ENCODE data around the gene NOC4L. TPM values are rescaled to one million over a fixed set of nuclear protein-coding genes. Genes with fewer than 3 reads are reported as not detected.

NOC4L gene
- polyA plus RNA-seq, 1 donor (not counting 4 experiments of a cell fraction or from before 2014, with no cell fraction given): 3.7 TPM

DNA sequence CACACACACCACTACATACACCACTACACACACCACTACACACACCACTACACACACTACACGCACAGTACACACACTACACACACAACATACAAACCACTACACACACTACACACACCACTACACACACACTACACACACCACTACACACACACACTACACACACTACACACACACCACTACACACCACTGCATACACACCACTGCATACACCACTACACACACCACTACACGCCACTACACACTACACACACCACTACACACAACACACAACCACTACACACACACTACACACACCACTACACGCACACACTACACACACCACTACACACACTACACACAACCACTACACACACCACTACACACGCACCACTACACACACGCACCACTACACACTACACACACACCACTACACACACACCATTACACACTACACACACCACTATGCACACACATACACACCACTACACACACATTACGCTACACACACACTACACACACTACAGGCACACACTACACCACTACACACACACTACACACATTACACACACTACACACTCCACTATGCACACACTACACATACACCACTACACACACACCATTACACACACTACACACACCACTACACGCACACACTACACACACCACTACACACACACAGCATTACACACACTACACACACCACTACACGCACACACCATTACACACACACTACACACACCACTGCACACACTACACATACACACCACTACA lies 12.5 kb downstream of the NOC4L start:
- Histone ChIP-seq H3K36me3 (ENCODE audit: control insufficient read depth in 2 of 2, extremely low read depth in 1 of 2, insufficient read depth in 2 of 2, low read length in 2 of 2) (peaks cover 5 to 7% of the 10 kb centered on the region in 2 experiments), H3K79me2 (ENCODE audit: control insufficient read depth, insufficient read depth, low read length) (no peaks in the 10 kb centered on the region), H3K9me1 (ENCODE audit: control insufficient read depth, extremely low read depth, insufficient read depth, low read length) (no peaks in the 10 kb centered on the region), H3K4me1 (ENCODE audit: control insufficient read depth, extremely low read depth, insufficient read depth, low read length) (no peaks in the 10 kb centered on the region), H2AFZ (ENCODE audit: control insufficient read depth, low read length) (no peak overlapping the region), H4K20me1 (ENCODE audit: control insufficient read depth, extremely low read depth, insufficient read depth, low read length) (no peaks in the 10 kb centered on the region), H3K9ac (ENCODE audit: control insufficient read depth, extremely low read depth, insufficient read depth, low read length) (no peak overlapping the region), H3K4me3 (ENCODE audit: control insufficient read depth in 2 of 3, extremely low read depth in 1 of 3, insufficient read depth in 2 of 3, low read depth in 1 of 3, low read length in 3 of 3) (no peak overlapping the region), H3K4me2 (ENCODE audit: control insufficient read depth, extremely low read depth, insufficient read depth, low read depth, low read length) (no peak overlapping the region), H3K27ac (ENCODE audit: control insufficient read depth, insufficient read depth, low read length) (no peak overlapping the region), H3K27me3 (ENCODE audit: control insufficient read depth, extremely low read depth, insufficient read depth, low read length) (no peaks in the 10 kb centered on the region), H3K9me3 (ENCODE audit: control insufficient read depth, low read depth, low read length) (peaks cover 9% of the 10 kb centered on the region)
- FAIRE-seq (no peak), DNase-seq (ENCODE audit: low read depth, low spot score) (no peak)
- TF ChIP-seq EZH2 (IDR thresholded peaks at IDR 0.05; ENCODE audit: low read length): no peak
- TF ChIP-seq, protein P1, sequence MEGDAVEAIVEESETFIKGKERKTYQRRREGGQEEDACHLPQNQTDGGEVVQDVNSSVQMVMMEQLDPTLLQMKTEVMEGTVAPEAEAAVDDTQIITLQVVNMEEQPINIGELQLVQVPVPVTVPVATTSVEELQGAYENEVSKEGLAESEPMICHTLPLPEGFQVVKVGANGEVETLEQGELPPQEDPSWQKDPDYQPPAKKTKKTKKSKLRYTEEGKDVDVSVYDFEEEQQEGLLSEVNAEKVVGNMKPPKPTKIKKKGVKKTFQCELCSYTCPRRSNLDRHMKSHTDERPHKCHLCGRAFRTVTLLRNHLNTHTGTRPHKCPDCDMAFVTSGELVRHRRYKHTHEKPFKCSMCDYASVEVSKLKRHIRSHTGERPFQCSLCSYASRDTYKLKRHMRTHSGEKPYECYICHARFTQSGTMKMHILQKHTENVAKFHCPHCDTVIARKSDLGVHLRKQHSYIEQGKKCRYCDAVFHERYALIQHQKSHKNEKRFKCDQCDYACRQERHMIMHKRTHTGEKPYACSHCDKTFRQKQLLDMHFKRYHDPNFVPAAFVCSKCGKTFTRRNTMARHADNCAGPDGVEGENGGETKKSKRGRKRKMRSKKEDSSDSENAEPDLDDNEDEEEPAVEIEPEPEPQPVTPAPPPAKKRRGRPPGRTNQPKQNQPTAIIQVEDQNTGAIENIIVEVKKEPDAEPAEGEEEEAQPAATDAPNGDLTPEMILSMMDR (optimal IDR thresholded peaks at IDR 0.05 in 1 of 3, IDR thresholded peaks at IDR 0.05 in 1 of 3, conservative IDR thresholded peaks at IDR 0.05 in 1 of 3; ENCODE audit: extremely low read depth in 1 of 3, insufficient read depth in 2 of 3, low read length in 3 of 3): no peak
- dilution Hi-C loops (cut with MboI; ENCODE audit: extremely low pct_ligation_motif_present, low sequenced_read_pairs): no loop called here

DNA sequence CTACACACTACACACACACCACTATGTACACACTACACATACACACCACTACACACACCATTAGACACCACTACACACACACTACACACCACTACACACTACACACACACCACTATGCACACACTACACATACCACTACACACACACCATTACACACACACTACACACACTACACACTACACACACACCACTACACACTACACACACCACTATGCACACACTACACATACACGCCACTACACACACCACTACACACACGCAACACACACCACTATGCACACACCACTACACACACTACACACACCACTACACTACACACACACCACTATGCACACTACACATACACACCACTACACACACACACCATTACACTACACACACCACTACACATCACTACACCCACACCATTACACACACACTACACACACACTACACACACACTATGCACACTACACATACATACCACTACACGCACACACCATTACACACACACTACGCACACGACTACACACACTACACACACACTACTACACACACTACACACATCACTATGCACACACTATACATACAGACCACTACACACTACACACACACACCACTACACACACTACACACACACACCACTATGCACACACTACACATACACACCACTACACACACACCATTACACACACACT lies 13.6 kb downstream of the NOC4L start:
- TF ChIP-seq EZH2 (IDR thresholded peaks at IDR 0.05; ENCODE audit: low read length): no peak
- TF ChIP-seq, protein P1 (optimal IDR thresholded peaks at IDR 0.05 in 1 of 3, IDR thresholded peaks at IDR 0.05 in 1 of 3, conservative IDR thresholded peaks at IDR 0.05 in 1 of 3; ENCODE audit: extremely low read depth in 1 of 3, insufficient read depth in 2 of 3, low read length in 3 of 3): no peak
- H4K20me1 ChIP-seq (ENCODE audit: control insufficient read depth, extremely low read depth, insufficient read depth, low read length): no peaks in the 10 kb centered on the region
- no peak overlapping the region for H3K4me2 ChIP-seq (ENCODE audit: control insufficient read depth, extremely low read depth, insufficient read depth, low read depth, low read length)
- H3K27ac ChIP-seq (ENCODE audit: control insufficient read depth, insufficient read depth, low read length): no peak overlapping the region
- H3K9ac ChIP-seq (ENCODE audit: control insufficient read depth, extremely low read depth, insufficient read depth, low read length): no peak overlapping the region
- H2AFZ ChIP-seq (ENCODE audit: control insufficient read depth, low read length): no peak overlapping the region
- DNase-seq (ENCODE audit: low read depth, low spot score) (no peak), FAIRE-seq (no peak)
- peaks cover 9% of the 10 kb centered on the region for H3K9me3 ChIP-seq (ENCODE audit: control insufficient read depth, low read depth, low read length)
- dilution Hi-C loops (cut with MboI; ENCODE audit: extremely low pct_ligation_motif_present, low sequenced_read_pairs): no loop called here
- no peaks in the 10 kb centered on the region for H3K4me1 ChIP-seq (ENCODE audit: control insufficient read depth, extremely low read depth, insufficient read depth, low read length)
- H3K79me2 ChIP-seq (ENCODE audit: control insufficient read depth, insufficient read depth, low read length): no peaks in the 10 kb centered on the region
- no peaks in the 10 kb centered on the region for H3K9me1 ChIP-seq (ENCODE audit: control insufficient read depth, extremely low read depth, insufficient read depth, low read length)
- peaks cover 6% of the 10 kb centered on the region for H3K27me3 ChIP-seq (ENCODE audit: control insufficient read depth, extremely low read depth, insufficient read depth, low read length)
- no peak overlapping the region for H3K4me3 ChIP-seq (ENCODE audit: control insufficient read depth in 2 of 3, extremely low read depth in 1 of 3, insufficient read depth in 2 of 3, low read depth in 1 of 3, low read length in 3 of 3)
- H3K36me3 ChIP-seq (ENCODE audit: control insufficient read depth in 2 of 2, extremely low read depth in 1 of 2, insufficient read depth in 2 of 2, low read length in 2 of 2): peaks cover 5 to 7% of the 10 kb centered on the region in 2 experiments

Data from keratinocyte (primary cell).